Karpas-422 (cell line): ENCODE results near the gene ABHD17A. TPM values are rescaled to one million over a fixed set of nuclear protein-coding genes. Genes with fewer than 3 reads are reported as not detected.

Source experiments
- DNase-seq: peaks from one replicate; pipeline ENCODE4 v3.0.0-alpha.2; 2015
- H2AFZ ChIP-seq: fragments of 200-600 bp; sonication (generic); 2 replicates; pipeline ENCODE4 v1.6.1; 2014; ENCODE audit warnings: antibody characterized with exemption, low read length, mixed read lengths
- H3K27ac ChIP-seq: fragments of 200-600 bp; sonication (generic); 2 replicates; pipeline ENCODE4 v1.5.1; 2014; ENCODE audit warnings: mild to moderate bottlenecking, low read length, moderate library complexity
- H3K27me3 ChIP-seq: fragments of 200-600 bp; sonication (generic); 2 replicates; pipeline ENCODE4 v1.6.1; 2014; ENCODE audit warnings: low read length, mixed read lengths
- H3K36me3 ChIP-seq: fragments of 200-600 bp; sonication (generic); 2 replicates; pipeline ENCODE4 v1.6.1; 2014; ENCODE audit warnings: low read length, mixed read lengths; ENCODE audit not compliant: insufficient read depth
- H3K4me1 ChIP-seq: fragments of 200-600 bp; sonication (generic); 2 replicates; pipeline ENCODE4 v1.6.1; 2014; ENCODE audit warnings: mild to moderate bottlenecking, low read length, mixed read lengths
- H3K4me2 ChIP-seq: fragments of 200-600 bp; sonication (generic); 2 replicates; pipeline ENCODE4 v1.6.1; 2014; ENCODE audit warnings: low read length, low read depth, mild to moderate bottlenecking; ENCODE audit not compliant: poor library complexity, severe bottlenecking
- H3K4me3 ChIP-seq: fragments of 200-600 bp; sonication (generic); 2 replicates; pipeline ENCODE4 v1.5.1; 2014; ENCODE audit warnings: mild to moderate bottlenecking, antibody characterized with exemption, low read length, mixed read lengths
- H3K79me2 ChIP-seq: fragments of 200-600 bp; sonication (generic); 2 replicates; pipeline ENCODE4 v1.6.1; 2014; ENCODE audit warnings: mild to moderate bottlenecking, low read length, mixed read lengths
- H3K9ac ChIP-seq: fragments of 200-600 bp; sonication (generic); 2 replicates; pipeline ENCODE4 v1.6.0; 2014; ENCODE audit warnings: low read length
- H3K9me2 ChIP-seq: fragments of 200-600 bp; sonication (generic), shearing (Covaris generic); replicated peaks from 2 replicates; pipeline ENCODE4 v1.6.0; 2014; ENCODE audit warnings: mild to moderate bottlenecking, low read length, moderate library complexity; ENCODE audit not compliant: insufficient read depth
- H3K9me3 ChIP-seq: fragments of 300-700, 200-600 bp; sonication (generic); 2 replicates; pipeline ENCODE4 v1.6.1; 2014; ENCODE audit warnings: low read length, mixed read lengths
- H4K20me1 ChIP-seq: fragments of 200-600 bp; sonication (generic); 2 replicates; pipeline ENCODE4 v1.6.1; 2014; ENCODE audit warnings: mild to moderate bottlenecking, antibody characterized with exemption, low read length, low read depth; ENCODE audit not compliant: insufficient read depth
- total RNA-seq: library from RNA; depleted of rRNA; stranded (reverse); fragments of >200 nt; shearing (Covaris generic); gene quantifications from 2 replicates; pipeline ENCODE4 v1.2.3, GENCODE V29; 2014; ENCODE audit warnings: low replicate concordance

The ABHD17A gene
- total RNA-seq, 1 experiment from 2014 or later = 52.5 TPM

DNA sequence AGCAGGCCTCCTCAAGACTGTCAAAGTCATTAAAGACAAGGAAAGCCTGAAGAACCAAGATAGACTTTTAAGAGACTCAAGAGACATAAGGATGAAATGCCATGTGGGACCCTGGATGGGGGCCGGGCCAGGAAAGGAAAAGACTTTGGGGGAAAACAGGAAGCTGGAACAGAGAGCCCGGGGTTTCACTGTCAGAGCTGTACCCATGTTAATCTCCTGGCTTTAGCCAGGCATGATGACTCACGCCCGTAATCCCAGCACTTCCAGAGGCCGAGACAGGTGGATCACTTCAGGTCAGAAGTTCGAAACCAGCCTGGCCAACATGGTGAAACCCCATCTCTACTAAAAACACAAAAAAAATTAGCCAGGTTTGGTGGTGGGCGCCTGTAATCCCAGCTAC lies 16.3 kb downstream of the ABHD17A start:
- H3K79me2 ChIP-seq = peaks cover 43% of the 10 kb centered on the region
- H3K4me2 ChIP-seq = no peak overlapping the region
- no peaks in the 10 kb centered on the region; the same call in 1 of the 2 replicates for H3K36me3 ChIP-seq
- no peak overlapping the region for H3K9ac ChIP-seq
- H3K4me1 ChIP-seq = peaks cover 8% of the 10 kb centered on the region
- no peaks in the 10 kb centered on the region for H3K9me2 ChIP-seq
- no peak overlapping the region for H3K4me3 ChIP-seq
- no peaks in the 10 kb centered on the region for H3K9me3 ChIP-seq
- H2AFZ ChIP-seq = no peak overlapping the region
- DNase-seq = no peak
- H4K20me1 ChIP-seq = peaks cover 17% of the 10 kb centered on the region; the same call in 1 of the 2 replicates
- H3K27ac ChIP-seq = no peak overlapping the region
- H3K27me3 ChIP-seq = no peaks in the 10 kb centered on the region

GRCh38 chr19:1867349-1867724 lies 18.0 kb downstream of the ABHD17A start:
- Histone ChIP-seq H3K27ac (no peak overlapping the region), H4K20me1 (peaks cover 2% of the 10 kb centered on the region; the same call in 1 of the 2 replicates), H3K36me3 (no peaks in the 10 kb centered on the region), H3K9ac (no peak overlapping the region), H3K4me3 (no peak overlapping the region), H2AFZ (no peak overlapping the region), H3K9me3 (no peaks in the 10 kb centered on the region), H3K9me2 (no peaks in the 10 kb centered on the region), H3K27me3 (no peaks in the 10 kb centered on the region), H3K4me1 (peaks cover 6% of the 10 kb centered on the region), H3K4me2 (no peak overlapping the region), H3K79me2 (peaks cover 30% of the 10 kb centered on the region)
- DNase-seq = no peak

DNA sequence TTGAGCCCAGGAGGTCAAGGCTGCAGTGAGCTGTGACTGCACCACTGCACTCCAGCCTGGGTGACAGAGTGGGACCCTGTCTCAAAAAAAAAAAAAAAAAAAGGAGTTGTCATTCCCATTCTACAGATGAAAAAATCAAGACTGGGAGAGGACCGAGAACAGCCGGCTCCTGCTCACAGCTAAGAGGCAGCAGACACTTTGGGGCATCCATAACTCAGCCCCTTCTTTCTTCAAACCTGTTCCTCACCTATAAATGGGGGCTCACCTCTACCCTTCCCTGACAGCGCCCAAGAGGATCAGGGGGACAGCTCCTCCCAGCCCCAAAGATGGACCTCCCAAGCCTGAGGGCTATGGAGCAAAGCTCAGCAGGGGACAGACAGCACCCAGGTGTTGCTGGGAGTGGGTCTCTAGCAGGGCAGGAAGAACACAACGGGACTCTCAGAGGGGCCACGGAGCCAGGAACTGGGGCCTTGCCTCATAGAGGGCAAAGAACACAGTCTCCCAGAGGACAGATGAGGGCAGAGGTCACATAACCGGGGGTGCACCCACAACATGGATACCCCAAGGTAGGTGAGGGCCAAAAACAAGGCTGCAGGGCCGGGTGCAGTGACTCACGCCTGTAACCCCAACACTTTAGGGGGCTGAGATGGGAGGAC lies 18.5 kb downstream of the ABHD17A start:
- Histone ChIP-seq H3K9me3 (no peaks in the 10 kb centered on the region), H3K27ac (no peak overlapping the region), H3K4me3 (no peak overlapping the region), H3K27me3 (no peaks in the 10 kb centered on the region), H4K20me1 (peaks cover 4% of the 10 kb centered on the region; the same call in 1 of the 2 replicates), H3K4me1 (peaks cover 6% of the 10 kb centered on the region), H2AFZ (no peak overlapping the region), H3K79me2 (peaks cover 30% of the 10 kb centered on the region), H3K9ac (no peak overlapping the region), H3K9me2 (no peaks in the 10 kb centered on the region), H3K36me3 (no peaks in the 10 kb centered on the region), H3K4me2 (no peak overlapping the region)
- DNase-seq = no peak

- H3K9ac ChIP-seq = peak overlapping the region; percentile 96
- H3K4me1 ChIP-seq = peaks cover 18% of the 10 kb centered on the region
- H3K9me3 ChIP-seq = no peaks in the 10 kb centered on the region
- H3K36me3 ChIP-seq = no peaks in the 10 kb centered on the region
- peaks cover 34% of the 10 kb centered on the region for H3K79me2 ChIP-seq
- peak overlapping the region; percentile 94 for H3K27ac ChIP-seq
- no peaks in the 10 kb centered on the region for H3K27me3 ChIP-seq
- H3K4me3 ChIP-seq = peak overlapping the region; percentile 82
- H4K20me1 ChIP-seq = peaks cover 18% of the 10 kb centered on the region; the same call in 1 of the 2 replicates
- H2AFZ ChIP-seq = no peak overlapping the region
- no peaks in the 10 kb centered on the region for H3K9me2 ChIP-seq
- peak overlapping the region; percentile 95 for H3K4me2 ChIP-seq
- no peak for DNase-seq
Measured at GRCh38 chr19:1865172-1866010, 19.9 kb downstream of the ABHD17A start.

DNA sequence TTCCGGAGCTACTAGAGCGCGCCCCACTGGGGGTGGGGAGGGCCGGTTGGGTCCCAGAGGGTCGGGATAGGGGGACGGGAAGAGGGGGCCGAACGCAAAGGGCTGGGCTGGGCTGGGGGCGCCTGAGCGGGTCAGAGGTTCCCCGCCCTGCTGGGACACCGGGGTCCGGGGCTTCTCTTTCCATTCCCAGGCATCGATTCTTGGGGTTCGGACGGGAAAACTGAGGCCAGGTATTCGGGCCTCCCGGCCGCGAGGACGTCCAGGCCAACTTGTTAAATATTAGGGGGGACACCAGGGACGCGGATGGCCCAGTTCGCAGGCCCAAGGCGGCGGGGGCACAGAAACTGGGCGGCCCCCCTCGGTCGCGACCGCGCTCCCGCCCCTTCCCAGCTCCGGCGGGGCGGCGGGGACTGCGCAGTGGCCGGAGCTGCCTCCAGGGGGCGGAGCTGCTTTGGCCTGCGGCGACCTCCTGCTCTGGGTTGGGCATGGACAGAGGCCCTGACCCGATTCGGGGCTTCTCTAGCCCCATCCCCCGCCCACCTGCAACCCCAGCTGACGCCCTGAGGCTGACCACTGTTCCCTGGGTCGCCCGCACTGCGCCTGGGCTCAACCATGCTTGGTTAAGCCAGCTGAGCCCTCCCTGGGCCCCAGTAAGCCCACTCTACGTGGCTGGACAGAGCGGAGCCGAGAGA lies 20.7 kb downstream of the ABHD17A start:
- peak overlapping the region; percentile 96 for H3K9ac ChIP-seq
- H2AFZ ChIP-seq = no peak overlapping the region
- no peaks in the 10 kb centered on the region for H3K9me3 ChIP-seq
- peaks cover 42% of the 10 kb centered on the region for H3K79me2 ChIP-seq
- H3K4me1 ChIP-seq = peaks cover 25% of the 10 kb centered on the region
- H3K27ac ChIP-seq = peak overlapping the region; percentile 94
- H3K4me2 ChIP-seq = peak overlapping the region; percentile 95
- H3K36me3 ChIP-seq = no peaks in the 10 kb centered on the region
- H3K4me3 ChIP-seq = peak overlapping the region; percentile 82
- H3K9me2 ChIP-seq = no peaks in the 10 kb centered on the region
- DNase-seq = peak; percentile 89
- H4K20me1 ChIP-seq = peaks cover 26% of the 10 kb centered on the region; the same call in 1 of the 2 replicates
- H3K27me3 ChIP-seq = no peaks in the 10 kb centered on the region

DNA sequence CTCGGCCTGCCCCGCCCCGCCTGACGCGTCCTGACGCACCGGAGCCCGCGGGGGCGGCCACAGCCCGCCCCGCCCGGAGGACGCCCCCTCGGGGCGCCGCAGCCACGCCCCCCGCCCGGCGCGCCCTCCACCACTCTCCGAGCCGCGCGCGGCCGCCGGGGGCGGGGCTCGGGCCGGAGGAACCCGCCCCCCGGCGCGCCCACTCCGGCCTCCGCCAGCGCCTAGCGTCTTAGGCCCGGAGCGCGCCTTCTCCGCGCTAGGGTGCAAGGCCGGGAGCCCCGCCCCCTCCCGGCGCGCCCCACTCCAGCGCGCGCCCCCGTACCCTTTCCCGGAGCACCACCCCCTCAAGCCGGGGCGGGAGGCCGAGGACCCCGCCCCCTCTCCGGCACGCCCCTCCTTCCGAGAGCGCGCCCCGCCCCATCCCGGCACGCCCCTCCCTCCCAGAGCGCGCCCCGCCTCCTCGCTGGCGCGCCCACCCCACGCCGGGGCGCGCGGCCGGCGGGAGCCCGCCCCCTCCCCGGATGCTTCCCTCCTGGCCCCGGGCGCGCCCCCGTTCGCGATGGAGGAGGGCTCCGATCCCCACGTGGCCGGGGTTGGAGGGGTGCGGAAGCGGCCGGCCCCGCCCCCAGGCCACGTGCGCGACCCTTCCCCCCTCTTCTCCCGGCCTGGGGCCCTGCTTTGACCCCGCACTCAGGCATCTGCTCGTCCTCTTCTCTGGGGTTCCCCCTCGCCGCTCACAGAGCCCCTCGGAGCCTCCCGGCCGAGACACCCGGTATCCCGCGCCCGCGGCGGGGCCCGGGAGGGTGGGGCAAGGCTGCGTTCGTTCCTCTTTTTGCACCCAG lies 21.4 kb downstream of the ABHD17A start:
- Histone ChIP-seq H3K27ac (peak overlapping the region; percentile 94), H4K20me1 (peaks cover 33% of the 10 kb centered on the region; the same call in 1 of the 2 replicates), H3K9ac (peak overlapping the region; percentile 96), H3K27me3 (no peaks in the 10 kb centered on the region), H3K4me3 (peak overlapping the region; percentile 82), H3K4me2 (peak overlapping the region; percentile 95), H3K79me2 (peaks cover 48% of the 10 kb centered on the region), H3K9me2 (no peaks in the 10 kb centered on the region), H3K9me3 (no peaks in the 10 kb centered on the region), H3K4me1 (peaks cover 33% of the 10 kb centered on the region), H3K36me3 (no peaks in the 10 kb centered on the region), H2AFZ (no peak overlapping the region)
- DNase-seq = peak; percentile 98

- peak within 1 kb of the TSS; percentile 95 for H3K4me2 ChIP-seq
- H3K27ac ChIP-seq = peak within 1 kb of the TSS; percentile 94
- H3K4me3 ChIP-seq = peak within 1 kb of the TSS; percentile 93
- H3K9me2 ChIP-seq = no peaks in the 10 kb centered on the region
- no peak within 1 kb of the TSS for H2AFZ ChIP-seq
- H3K9me3 ChIP-seq = no peaks in the 10 kb centered on the region
- peaks cover 39% of the 10 kb centered on the region for H3K4me1 ChIP-seq
- no peaks in the 10 kb centered on the region for H3K27me3 ChIP-seq
- no peaks in the 10 kb centered on the region for H3K36me3 ChIP-seq
- no peak for DNase-seq
- peak within 1 kb of the TSS; percentile 97 for H3K9ac ChIP-seq
- peaks cover 51% of the 10 kb centered on the region for H3K79me2 ChIP-seq
- H4K20me1 ChIP-seq = peaks cover 39% of the 10 kb centered on the region; the same call in 1 of the 2 replicates
Measured at GRCh38 chr19:1863328-1863637, 22.0 kb downstream of the ABHD17A start, which contains the start of gene KLF16. Gene KLF16 (minus strand): TSS chr19:1863579. CDS start chr19:1863497, 82 bp downstream.
